OCI-LY7 (cell line): Measurements from ENCODE around the gene RCN2. TPM values are rescaled to one million over a fixed set of nuclear protein-coding genes. Genes with fewer than 3 reads are reported as not detected.
A peak's percentile ranks its signal among the peaks of the same experiment; 100 is the strongest.

Experiments used
- BruUV-seq: library from RNA; stranded (reverse); fragments of 400-500 nt; replicated peaks from 2 replicates; lab custom pipeline; 2021; lab: Mats Ljungman, UMichigan
- CTCF ChIA-PET: fragments of 300-600 bp; sonication (Branson Sonifier 250); formaldehyde crosslinking; loops from one replicate; lab custom pipeline; 2022; ENCODE audit warnings: antibody characterized with exemption; ENCODE audit not compliant: unreplicated experiment; lab: Charles Lee
- POLR2A ChIA-PET: fragments of 300-600 bp; sonication (Branson Sonifier 250); formaldehyde crosslinking; loops from one replicate; lab custom pipeline; 2022; ENCODE audit warnings: antibody characterized with exemption; lab: Charles Lee
- DNase-seq: peaks from one replicate; pipeline ENCODE4 v3.0.0-alpha.2; 2015; ENCODE audit warnings: low spot score
- H2AFZ ChIP-seq: fragments of 200-600 bp; sonication (generic), shearing (Covaris generic); 2 replicates; pipeline ENCODE4 v1.6.1; 2014; ENCODE audit warnings: mild to moderate bottlenecking, antibody characterized with exemption, low read length, moderate library complexity
- H3K27ac ChIP-seq: fragments of 200-600 bp; sonication (generic); 2 replicates; pipeline ENCODE4 v1.5.1; 2014; ENCODE audit warnings: mixed run types, low read depth, mild to moderate bottlenecking, moderate library complexity, low read length, inconsistent platforms; ENCODE audit not compliant: poor library complexity, severe bottlenecking
- H3K36me3 ChIP-seq: fragments of 200-600 bp; sonication (generic); 2 replicates; pipeline ENCODE4 v1.6.1; 2014; ENCODE audit warnings: mild to moderate bottlenecking, antibody characterized with exemption, low read length, moderate library complexity, mixed read lengths; ENCODE audit not compliant: insufficient read depth
- H3K4me1 ChIP-seq: fragments of 200-600 bp; sonication (generic); 2 replicates; pipeline ENCODE4 v1.5.1; 2014; ENCODE audit warnings: mild to moderate bottlenecking, low read length; ENCODE audit not compliant: insufficient read depth, poor library complexity, severe bottlenecking
- H3K4me2 ChIP-seq: fragments of 200-600 bp; sonication (generic); 2 replicates; pipeline ENCODE4 v1.6.1; 2014; ENCODE audit warnings: mild to moderate bottlenecking, low read length
- H3K4me3 ChIP-seq: fragments of 200-600 bp; sonication (generic); 2 replicates; pipeline ENCODE4 v1.5.1; 2014; ENCODE audit warnings: mild to moderate bottlenecking, low read depth, low read length; ENCODE audit not compliant: poor library complexity, severe bottlenecking
- H3K79me2 ChIP-seq: fragments of 200-600 bp; sonication (generic); 2 replicates; pipeline ENCODE4 v1.6.1; 2016; ENCODE audit warnings: low read depth, mild to moderate bottlenecking, low read length, moderate library complexity, mixed read lengths; ENCODE audit not compliant: insufficient read depth
- H3K9me2 ChIP-seq: fragments of 200-600 bp; sonication (generic); 2 replicates; pipeline ENCODE4 v1.6.1; 2016; ENCODE audit warnings: mild to moderate bottlenecking, low read length, mixed read lengths; ENCODE audit not compliant: insufficient read depth
- H3K9me3 ChIP-seq: fragments of 200-600 bp; sonication (generic); 2 replicates; pipeline ENCODE4 v1.6.1; 2014; ENCODE audit warnings: mild to moderate bottlenecking, mixed run types, low read length, mixed read lengths
- H4K20me1 ChIP-seq: fragments of 200-600 bp; sonication (generic); 2 replicates; pipeline ENCODE4 v1.6.1; 2014; ENCODE audit warnings: mild to moderate bottlenecking, antibody characterized with exemption, low read length, moderate library complexity, mixed read lengths; ENCODE audit not compliant: insufficient read depth
- CTCF ChIP-seq: fragments of 200-600 bp; sonication (generic); conservative IDR thresholded peaks from 2 replicates; pipeline ENCODE4 v1.5.1; 2014; ENCODE audit warnings: mild to moderate bottlenecking, antibody characterized with exemption, low read length, moderate library complexity, mixed read lengths
- EZH2phosphoT487 ChIP-seq: fragments of 200-600 bp; sonication (generic); IDR thresholded peaks from 2 replicates; pipeline ENCODE4 v1.6.1; 2018; ENCODE audit warnings: low read depth, borderline replicate concordance, mild to moderate bottlenecking, mixed run types, antibody characterized with exemption, low read length, moderate library complexity, mixed read lengths
- intact Hi-C: fragments of 100-400 bp; cut with micrococcal nuclease; formaldehyde crosslinking; loops from one replicate; pipeline ENCODE4 v1.10.0; 2022; ENCODE audit not compliant: unreplicated experiment
- total RNA-seq, 2 experiments: library from RNA; depleted of rRNA in 1 of 2; stranded (reverse); fragments of >200 nt in 1 of 2; shearing (Covaris generic) in 1 of 2; gene quantifications; 2 replicates each; pipeline ENCODE4 v1.2.3, GENCODE V29; 2014 to 2022

The RCN2 gene
- total RNA-seq, 2 experiments from 2014 or later = 32.8 to 39.1 TPM

- intact Hi-C loops = no loop called here
- Histone ChIP-seq H3K4me2 (peak overlapping the region; percentile 23; the same call in 1 of the 2 replicates), H3K36me3 (no peaks in the 10 kb centered on the region), H3K9me2 (no peaks in the 10 kb centered on the region), H3K4me3 (no peak overlapping the region), H3K27ac (no peak overlapping the region), H3K79me2 (no peaks in the 10 kb centered on the region), H2AFZ (peak overlapping the region; percentile 78), H3K4me1 (peaks cover 12% of the 10 kb centered on the region), H3K9me3 (no peaks in the 10 kb centered on the region), H4K20me1 (no peaks in the 10 kb centered on the region)
- POLR2A ChIA-PET = interaction anchor here (0.5 to 1.0 kb wide), 3 partner anchors 8 to 9 kb away, joined by 3 to 4 read pairs (median 3); no protein-coding TSS in a partner anchor
- TF ChIP-seq EZH2phosphoT487 (no peak), CTCF (no peak)
- no peak for DNase-seq
- no TSS peak for BruUV-seq
- CTCF ChIA-PET = no interaction called here
These were observed 57.6 kb downstream of the RCN2 start for GRCh38 chr15:76988867-76989780.

- Histone ChIP-seq H3K4me3 (no peak overlapping the region), H4K20me1 (no peaks in the 10 kb centered on the region), H2AFZ (no peak overlapping the region), H3K9me3 (no peaks in the 10 kb centered on the region), H3K36me3 (no peaks in the 10 kb centered on the region), H3K4me1 (peaks cover 21% of the 10 kb centered on the region), H3K27ac (no peak overlapping the region), H3K4me2 (no peak overlapping the region), H3K79me2 (no peaks in the 10 kb centered on the region), H3K9me2 (no peaks in the 10 kb centered on the region)
- DNase-seq = no peak
- CTCF ChIA-PET = no interaction called here
- POLR2A ChIA-PET = no interaction called here
- intact Hi-C loops = no loop called here
- BruUV-seq = no TSS peak
- no peak for TF ChIP-seq EZH2phosphoT487
- no peak for TF ChIP-seq CTCF
These were observed 59.5 kb downstream of the RCN2 start for GRCh38 chr15:76991048-76991447.
